Measurements from ENCODE around the gene LCE3D. TPM values are rescaled to one million over a fixed set of nuclear protein-coding genes. Genes with fewer than 3 reads are reported as not detected.
"Not testable (repeated sequence)": the region's sequence is repeated elsewhere in the genome, so short reads cannot be mapped to it uniquely, and the experiment has no call there.

The LCE3D gene
- total RNA-seq, result not detected
- long read RNA-seq, result 0 reads

DNA sequence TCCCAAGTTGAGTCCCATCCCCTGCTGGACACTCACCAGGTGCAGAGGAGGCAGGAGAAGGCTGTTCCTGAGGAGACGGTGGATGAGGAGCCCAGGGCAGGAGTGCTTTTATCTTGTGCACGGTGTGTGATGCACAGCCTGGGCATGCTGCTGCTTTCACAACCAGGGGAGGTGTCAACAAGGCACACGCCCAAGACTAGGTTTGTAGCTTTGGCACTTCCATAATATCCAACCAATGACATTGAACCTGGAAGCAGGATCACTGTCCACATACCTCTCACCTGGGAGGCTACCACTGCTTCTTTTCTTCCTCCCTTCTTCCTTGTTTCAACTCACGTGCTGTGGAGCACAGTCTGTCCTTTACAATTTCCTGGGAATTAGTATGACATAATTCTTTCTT is at the start of gene LCE3D:
LCE3D (minus strand) TSS at position 84 of the 400 bp plus-strand sequence. CDS start 580 bp downstream, outside the sequence.
- ATAC-seq (ENCODE audit: poor library complexity) (no peak), DNase-seq (no peak)
- intact Hi-C loops (cut with DNase I), result no loop called here

DNA sequence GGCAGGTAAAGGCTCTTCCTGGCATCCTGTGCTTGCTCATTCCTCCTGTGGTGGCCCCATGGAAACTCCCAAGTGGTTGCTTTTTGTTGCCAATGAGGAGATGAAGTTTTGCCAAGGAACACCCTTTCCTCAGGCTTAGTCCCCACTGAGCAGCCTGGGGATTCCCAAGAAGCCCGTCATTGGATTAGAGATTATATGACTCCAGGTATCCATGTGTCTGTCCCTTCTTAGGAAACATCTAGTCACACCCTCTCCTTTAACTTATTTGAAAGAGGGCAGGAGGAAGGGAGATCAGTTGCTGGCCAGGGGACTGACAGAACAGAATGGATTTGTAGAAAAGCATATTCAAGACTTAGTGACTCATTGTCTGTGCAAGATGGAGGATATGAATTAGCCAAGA is 46.4 kb upstream of the LCE3D start:
- intact Hi-C loops (cut with DNase I), result no loop called here
- DNase-seq (no peak), ATAC-seq (ENCODE audit: poor library complexity) (no peak)

GRCh38 chr1:152623203-152623844 is 43.0 kb upstream of the LCE3D start:
- intact Hi-C loops (cut with DNase I), result no loop called here
- DNase-seq (no peak), ATAC-seq (ENCODE audit: poor library complexity) (no peak)

DNA sequence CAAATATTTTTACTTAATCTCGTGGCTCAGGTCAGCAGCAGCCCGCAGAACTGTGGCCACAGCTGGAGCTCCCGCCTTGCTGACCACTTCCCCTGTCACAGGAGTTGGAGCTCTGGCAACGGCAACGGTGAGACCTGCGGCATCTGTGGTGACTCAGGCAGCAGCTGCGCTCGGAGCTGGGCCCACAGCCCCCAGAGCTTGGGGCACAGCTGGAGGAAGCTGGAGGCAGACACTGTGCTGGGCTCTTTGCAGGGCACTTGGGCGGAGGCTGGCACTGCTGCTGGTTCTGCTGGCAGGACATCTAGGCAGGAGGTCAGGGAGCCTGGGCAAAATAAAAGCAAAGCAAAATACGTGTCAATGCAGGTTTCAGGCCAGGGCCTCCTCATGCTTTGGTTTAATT is 42.5 kb upstream of the LCE3D start, which contains the start of gene LCE3A:
LCE3A (minus strand) TSS at position 301 of the 400 bp plus-strand sequence; CDS start at position 301, 0 bp downstream.
- intact Hi-C loops (cut with DNase I), result no loop called here
- DNase-seq (no peak), ATAC-seq (ENCODE audit: poor library complexity) (no peak)

GRCh38 chr1:152621993-152622392 is 41.7 kb upstream of the LCE3D start:
- intact Hi-C loops (cut with DNase I), result no loop called here
- DNase-seq (no peak), ATAC-seq (ENCODE audit: poor library complexity) (no peak)

GRCh38 chr1:152613511-152613910 is 33.2 kb upstream of the LCE3D start, which contains the start of gene LCE3B:
Gene LCE3B (plus strand): TSS chr1:152613811. CDS start chr1:152613811, 0 bp downstream.
- intact Hi-C loops (cut with DNase I), result no loop called here
- no peak for ATAC-seq (ENCODE audit: poor library complexity)
- no peak for DNase-seq

- DNase-seq (no peak), ATAC-seq (ENCODE audit: poor library complexity) (no peak)
- intact Hi-C loops (cut with DNase I), result no loop called here
These were observed 19.6 kb upstream of the LCE3D start, which contains the start of gene LCE3C for GRCh38 chr1:152599934-152600333. Gene LCE3C (plus strand): TSS chr1:152600234. CDS start chr1:152600732, 498 bp downstream.

GRCh38 chr1:152596986-152597385 is 16.7 kb upstream of the LCE3D start:
- ATAC-seq (ENCODE audit: poor library complexity), result no peak
- DNase-seq, result no peak
- intact Hi-C loops (cut with DNase I), result no loop called here

DNA sequence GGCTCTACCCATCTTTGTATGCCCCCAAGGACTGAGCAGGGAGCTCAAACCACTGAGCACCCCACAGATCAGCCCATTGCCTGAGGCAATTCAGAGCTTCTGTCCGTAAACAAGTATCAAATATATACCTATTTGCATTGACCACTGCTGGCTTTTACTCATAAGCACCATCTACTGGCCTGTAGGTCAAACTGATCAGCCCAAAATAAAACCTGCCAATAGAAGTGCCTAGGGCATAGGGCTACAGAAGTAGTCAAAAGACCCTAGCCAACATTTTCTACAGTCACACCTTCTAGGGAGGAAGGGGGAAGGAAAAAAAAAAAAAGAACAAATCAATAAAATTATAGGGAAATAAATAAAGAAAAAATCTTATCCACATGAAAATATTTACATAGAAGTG is 5.3 kb upstream of the LCE3D start:
- ATAC-seq (ENCODE audit: poor library complexity) (no peak), DNase-seq (no peak)
- intact Hi-C loops (cut with DNase I), result no loop called here

GRCh38 chr1:152582647-152583046 is 2.3 kb upstream of the LCE3D start:
- intact Hi-C loops (cut with DNase I), result no loop called here
- DNase-seq, result no peak
- no peak for ATAC-seq (ENCODE audit: poor library complexity)

- ATAC-seq (ENCODE audit: poor library complexity); DNase-seq; intact Hi-C loops (cut with DNase I): not testable (repeated sequence)
These were observed 790 bp downstream of the LCE3D start for GRCh38 chr1:152579526-152579925.

GRCh38 chr1:152577168-152577567 is 3.1 kb downstream of the LCE3D start:
- DNase-seq, result no peak
- intact Hi-C loops (cut with DNase I), result no loop called here
- ATAC-seq (ENCODE audit: poor library complexity), result no peak

GRCh38 chr1:152566681-152567080 is 13.6 kb downstream of the LCE3D start, which contains the start of gene LCE3E:
Gene LCE3E (minus strand): TSS chr1:152566780. CDS start chr1:152566208, 572 bp downstream.
- no peak for ATAC-seq (ENCODE audit: poor library complexity)
- intact Hi-C loops (cut with DNase I), result no loop called here
- DNase-seq, result no peak

DNA sequence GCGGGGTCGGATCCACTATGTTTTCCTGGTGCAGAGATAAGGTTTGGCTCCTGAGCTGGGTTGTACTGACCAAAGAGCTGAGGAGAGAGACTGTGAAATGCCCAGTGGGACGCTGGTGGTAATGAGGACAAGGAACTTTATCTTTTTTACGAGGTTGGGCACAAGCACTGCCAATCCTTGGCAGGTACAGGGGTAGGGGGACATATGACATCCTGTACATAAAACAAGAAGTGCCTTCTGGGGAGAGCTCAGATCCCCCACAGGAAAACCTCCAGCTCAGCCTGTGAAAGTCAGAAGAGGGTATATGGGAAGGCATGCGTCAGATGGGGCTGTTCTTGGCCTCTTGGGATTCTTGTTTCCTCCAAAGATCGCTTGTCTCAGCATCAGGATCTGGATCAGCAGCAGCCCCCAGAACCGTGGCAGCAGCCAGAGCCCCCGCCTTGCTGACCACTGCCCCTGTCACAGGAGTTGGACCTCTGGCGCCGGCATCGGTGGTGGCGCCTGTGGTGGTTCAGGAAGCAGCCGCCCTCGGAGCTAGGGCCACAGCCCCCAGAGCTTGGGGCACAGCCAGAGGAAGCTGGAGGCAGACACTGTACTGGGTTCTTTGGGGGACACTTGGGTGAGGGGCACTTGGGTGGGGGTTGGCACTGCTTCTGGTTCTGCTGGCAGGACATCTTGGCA is 14.6 kb downstream of the LCE3D start:
- ATAC-seq (ENCODE audit: poor library complexity), result no peak
- intact Hi-C loops (cut with DNase I), result no loop called here
- DNase-seq, result no peak

DNA sequence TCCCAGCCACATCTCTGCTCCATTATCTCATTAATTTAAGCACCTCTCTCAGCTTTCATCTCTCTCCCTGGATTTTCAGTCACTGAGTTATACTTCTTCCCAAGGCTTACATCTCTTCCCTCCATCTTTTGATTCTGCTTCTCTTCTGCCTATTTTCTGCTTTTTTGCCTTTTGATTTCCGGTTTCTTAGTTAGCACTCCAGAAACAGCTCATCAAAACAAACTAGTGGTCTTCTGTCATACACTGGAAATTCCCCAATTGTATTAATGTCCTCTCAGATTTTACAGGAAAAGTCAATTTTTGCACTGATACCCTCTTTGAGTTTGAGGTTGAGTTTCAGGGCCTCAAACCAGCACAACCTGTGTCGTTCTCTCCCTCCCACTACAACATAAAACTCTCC is 15.2 kb downstream of the LCE3D start:
- ATAC-seq (ENCODE audit: poor library complexity) (no peak), DNase-seq (no peak)
- intact Hi-C loops (cut with DNase I), result no loop called here

GRCh38 chr1:152548358-152548757 is 32.0 kb downstream of the LCE3D start:
- intact Hi-C loops (cut with DNase I); DNase-seq; ATAC-seq (ENCODE audit: poor library complexity): not testable (repeated sequence)

DNA sequence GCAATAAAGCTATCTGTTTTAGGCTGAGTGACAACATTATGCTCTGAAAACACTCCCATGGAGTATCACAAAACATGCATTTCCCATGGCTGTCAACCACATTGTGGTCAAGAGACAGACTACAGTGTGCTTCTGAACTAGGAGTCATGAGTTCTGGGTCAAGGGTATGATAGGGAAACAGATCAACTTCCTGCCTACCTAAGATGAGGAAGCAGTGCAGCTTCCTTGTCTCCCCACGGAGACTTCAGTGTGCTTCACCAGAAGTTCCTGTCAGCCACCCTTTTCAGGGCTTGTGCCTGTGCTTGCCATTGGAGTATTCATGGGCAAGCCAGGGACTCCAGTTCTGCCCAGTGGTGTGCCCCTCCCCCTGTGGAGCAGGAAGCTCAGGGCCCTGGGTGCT is 33.6 kb downstream of the LCE3D start:
- no peak for ATAC-seq (ENCODE audit: poor library complexity)
- no peak for DNase-seq
- intact Hi-C loops (cut with DNase I), result no loop called here

DNA sequence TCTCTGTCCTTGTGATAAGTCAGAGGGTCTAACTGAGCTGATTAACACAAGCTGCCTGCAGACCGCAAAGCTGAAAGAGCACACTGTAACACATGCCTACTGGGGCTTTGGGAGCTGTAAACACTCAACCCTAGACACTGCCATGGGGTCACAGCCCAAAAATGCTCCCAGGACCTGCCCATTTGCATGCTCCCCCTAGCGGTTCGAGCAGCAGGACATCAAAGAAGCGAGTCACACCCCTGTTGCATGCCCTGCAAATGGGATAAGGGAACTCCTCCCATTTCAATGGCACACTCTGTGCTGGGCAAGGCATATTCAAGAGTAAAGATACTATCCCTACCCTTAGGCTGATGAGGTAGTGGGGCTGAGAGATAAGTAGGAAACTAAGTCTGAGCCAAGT is 36.5 kb downstream of the LCE3D start:
- ATAC-seq (ENCODE audit: poor library complexity) (no peak), DNase-seq (no peak)
- intact Hi-C loops (cut with DNase I), result no loop called here

GRCh38 chr1:152539901-152540300 is 40.4 kb downstream of the LCE3D start:
- no peak for ATAC-seq (ENCODE audit: poor library complexity)
- intact Hi-C loops (cut with DNase I), result no loop called here
- no peak for DNase-seq

DNA sequence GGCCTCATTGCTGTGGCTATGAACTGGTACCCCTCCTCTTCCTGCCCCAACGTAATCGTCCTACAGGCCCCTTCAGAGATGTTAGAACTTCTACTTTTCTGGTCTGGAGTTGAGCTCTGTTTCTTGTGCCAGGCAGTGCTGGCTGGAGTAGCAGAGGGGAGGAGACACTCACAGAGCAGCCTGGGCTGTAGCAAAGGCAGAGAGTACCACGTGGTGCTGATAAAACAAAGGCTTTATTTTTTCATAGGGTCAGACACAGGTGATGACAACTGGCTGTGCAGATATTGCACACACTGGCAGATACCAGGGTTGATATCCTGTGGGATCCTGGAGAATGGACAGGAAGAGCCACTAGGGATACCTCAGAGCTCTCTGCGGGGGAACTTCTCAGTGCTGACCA is 42.8 kb downstream of the LCE3D start:
- DNase-seq (no peak), ATAC-seq (ENCODE audit: poor library complexity) (no peak)
- intact Hi-C loops (cut with DNase I), result no loop called here

All from Right ventricle myocardium superior (tissue), 1 donor.